ENCODE measurements around the gene TSPAN14. TPM values are rescaled to one million over a fixed set of nuclear protein-coding genes. Genes with fewer than 3 reads are reported as not detected.

Gene TSPAN14
- total RNA-seq, 1 experiment from 2014 or later: 46.8 TPM

DNA sequence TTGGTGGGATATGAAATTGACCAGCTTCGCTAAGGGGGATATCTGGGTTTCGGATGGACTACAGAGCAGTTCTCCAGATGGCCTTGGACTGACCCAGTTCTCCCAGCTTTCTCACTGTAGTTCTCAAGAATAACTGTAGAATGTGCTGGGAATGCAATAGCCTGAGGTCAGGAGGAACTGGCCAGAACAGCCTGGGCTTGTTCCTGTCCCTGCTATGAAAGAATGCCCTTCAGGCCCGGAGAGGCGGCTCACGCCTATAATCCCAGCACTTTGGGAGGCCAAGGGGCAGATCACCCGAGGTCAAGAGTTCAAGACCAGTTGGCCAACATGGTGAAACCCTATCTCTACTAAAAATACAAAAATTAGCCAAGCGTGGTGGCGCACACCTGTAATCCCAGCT, 12.3 kb upstream of the TSPAN14 start:
- Histone ChIP-seq H3K79me1 (ENCODE audit: insufficient read depth, low read depth, low read length, poor library complexity, severe bottlenecking) (no peaks in the 10 kb centered on the region), H2BK5ac (ENCODE audit: insufficient read length, low read length) (no peak overlapping the region), H2AFZ (ENCODE audit: low read length) (no peak overlapping the region), H3T11ph (ENCODE audit: low read length) (no peak overlapping the region), H2BK12ac (ENCODE audit: insufficient read length, low read depth, low read length) (no peak overlapping the region), H3K23ac (ENCODE audit: insufficient read length, low read depth, low read length) (no peak overlapping the region), H2AK5ac (ENCODE audit: insufficient read length, low read length) (no peak overlapping the region), H3K23me2 (ENCODE audit: insufficient read length, low read depth, low read length, poor library complexity, severe bottlenecking) (no peaks in the 10 kb centered on the region), H4K91ac (ENCODE audit: insufficient read length, low read depth, low read length) (no peak overlapping the region), H3K9ac (ENCODE audit: extremely low read depth, insufficient read length, low read length) (no peak overlapping the region), H3K27ac (ENCODE audit: insufficient read length, low read depth, low read length) (no peak overlapping the region), H3K14ac (ENCODE audit: insufficient read depth, low read length) (no peak overlapping the region), H3K4me1 (ENCODE audit: insufficient read depth, low read length) (no peaks in the 10 kb centered on the region; the same call in 1 of the 2 replicates), H4K5ac (ENCODE audit: insufficient read length, low read depth, low read length) (no peak overlapping the region), H3K56ac (ENCODE audit: insufficient read length, low read depth, low read length) (no peak overlapping the region), H2BK120ac (ENCODE audit: low read depth, low read length, poor library complexity, severe bottlenecking) (no peak overlapping the region), H3K9me3 (ENCODE audit: control insufficient read depth, low read depth, low read length) (no peaks in the 10 kb centered on the region), H4K20me1 (ENCODE audit: control insufficient read depth, insufficient read depth, insufficient read length) (no peaks in the 10 kb centered on the region), H4K8ac (replicated peaks; ENCODE audit: insufficient read length, low read depth, low read length) (no peak overlapping the region), H2BK20ac (ENCODE audit: low read depth, low read length, poor library complexity, severe bottlenecking) (no peak overlapping the region), H2BK15ac (ENCODE audit: low read depth, low read length) (no peak overlapping the region), H3K4me2 (ENCODE audit: insufficient read depth, insufficient read length, low read length) (no peak overlapping the region), H3K79me2 (ENCODE audit: insufficient read depth, low read length) (no peaks in the 10 kb centered on the region), H3K18ac (ENCODE audit: insufficient read length, low read depth, low read length) (no peak overlapping the region), H3K4ac (ENCODE audit: low read depth, low read length) (no peak overlapping the region), H3K27me3 (ENCODE audit: insufficient read depth, low read length) (no peaks in the 10 kb centered on the region)
- WGBS (ENCODE audit: extremely low coverage, insufficient read length, low lambda C conversion rate): no CpG with 5 or more reads among the region's 8 CpGs
- DNase-seq: no peak
- Mint-ChIP-seq H3K4me1 (peaks cover 19 to 26% of the 10 kb centered on the region in 2 experiments), H3K9me3 (no peaks in the 10 kb centered on the region), H3K4me3 (no peak overlapping the region), H3K27me3 (ENCODE audit: low read depth) (peaks cover 10% of the 10 kb centered on the region), H3K27ac (no peak overlapping the region), H3K36me3 (ENCODE audit: insufficient read depth in 1 of 3, low read depth in 3 of 3) (no peaks in the 10 kb centered on the region)
- no peak for TF ChIP-seq CTCF (conservative IDR thresholded peaks at IDR 0.05)
